Fibroblast of lung (primary cell): ENCODE data around the gene FOXA3. TPM values are rescaled to one million over a fixed set of nuclear protein-coding genes. Genes with fewer than 3 reads are reported as not detected.

Source experiments
- DNase-seq, 2 donors: peaks; one replicate each; pipeline versions ENCODE4 v3.0.0 to v3.0.0-alpha.2; 2010; ENCODE audit warnings: low read depth in 2 of 2
- H2AFZ ChIP-seq: 2 replicates; pipeline ENCODE4 v1.5.1; 2012; ENCODE audit warnings: low read length, control low read depth, inconsistent platforms
- H3K27ac ChIP-seq: 2 replicates; pipeline ENCODE4 v1.5.1; 2011; ENCODE audit warnings: low read length, control low read depth; ENCODE audit not compliant: insufficient read depth
- H3K27me3 ChIP-seq: 2 replicates; pipeline ENCODE4 v1.5.1; 2011; ENCODE audit warnings: mild to moderate bottlenecking, low read length; ENCODE audit not compliant: control insufficient read depth, insufficient read depth
- H3K36me3 ChIP-seq: 2 replicates; pipeline ENCODE4 v1.5.1; 2011; ENCODE audit warnings: low read length; ENCODE audit not compliant: control insufficient read depth, insufficient read depth
- H3K4me1 ChIP-seq: 2 replicates; pipeline ENCODE4 v1.5.1; 2011; ENCODE audit warnings: low read length; ENCODE audit not compliant: control insufficient read depth, insufficient read depth; ENCODE audit errors: extremely low read depth
- H3K4me2 ChIP-seq: 2 replicates; pipeline ENCODE4 v1.5.1; 2011; ENCODE audit warnings: low read length, control low read depth; ENCODE audit not compliant: insufficient read depth; ENCODE audit errors: extremely low read depth
- H3K4me3 ChIP-seq, 4 experiments: fragments of 200-600 bp in 1 of 4; sonication (generic) in 1 of 4; replicated peaks in 1 of 4; 2 replicates each; pipeline ENCODE4 v1.5.1; 2011 to 2016; ENCODE audit warnings: low read length in 4 of 4, low read depth in 3 of 4, mild to moderate bottlenecking in 3 of 4, control low read depth in 2 of 4, inconsistent platforms in 1 of 4, mixed read lengths in 1 of 4; ENCODE audit not compliant: insufficient read depth in 1 of 4; ENCODE audit errors: control extremely low read depth in 1 of 4
- H3K79me2 ChIP-seq: 2 replicates; pipeline ENCODE4 v1.5.1; 2012; ENCODE audit warnings: mild to moderate bottlenecking, low read length, inconsistent platforms; ENCODE audit not compliant: control insufficient read depth, insufficient read depth
- H3K9ac ChIP-seq: 2 replicates; pipeline ENCODE4 v1.5.1; 2011; ENCODE audit warnings: mild to moderate bottlenecking, low read length, control low read depth; ENCODE audit not compliant: insufficient read depth
- H3K9me3 ChIP-seq: 2 replicates; pipeline ENCODE4 v1.5.1; 2012; ENCODE audit warnings: low read depth, low read length; ENCODE audit not compliant: control insufficient read depth, insufficient read depth
- H4K20me1 ChIP-seq: 2 replicates; pipeline ENCODE4 v1.5.1; 2011; ENCODE audit warnings: low read length; ENCODE audit not compliant: control insufficient read depth, insufficient read depth; ENCODE audit errors: extremely low read depth
- EZH2 ChIP-seq: IDR thresholded peaks from 2 replicates; pipeline ENCODE4 v1.5.1; 2012; ENCODE audit warnings: low read length, control low read depth, mild to moderate bottlenecking; ENCODE audit errors: missing control alignments
- polyA plus RNA-seq, 2 donors: library from polyadenylated mRNA; depleted of rRNA in 1 of 2; stranded (reverse) in 1 of 2; unstranded in 1 of 2; fragments of >200 nt; gene quantifications; 2 replicates each; pipeline ENCODE4 v1.2.1, GENCODE V29; 2011 to 2012; ENCODE audit warnings: missing spikeins in 1 of 2
- total RNA-seq: library from RNA; depleted of rRNA; stranded (reverse); fragments of >200 nt; gene quantifications from 2 replicates; pipeline ENCODE4 v1.2.1, GENCODE V29; 2014
- TF ChIP-seq, protein P1 (sequence below), 2 donors: IDR thresholded peaks in 1 of 2; conservative IDR thresholded peaks in 1 of 2; 1 replicate in 1 of 2; 2 replicates in 1 of 2; pipeline ENCODE4 v1.5.1; 2011 to 2012; ENCODE audit warnings: low read length in 2 of 2, control low read depth in 1 of 2, inconsistent platforms in 1 of 2, low read depth in 1 of 2, mild to moderate bottlenecking in 1 of 2

FOXA3 gene
- total and polyA plus RNA-seq, 2 donors (not counting 1 experiment from before 2014, with no cell fraction given), result not detected

DNA sequence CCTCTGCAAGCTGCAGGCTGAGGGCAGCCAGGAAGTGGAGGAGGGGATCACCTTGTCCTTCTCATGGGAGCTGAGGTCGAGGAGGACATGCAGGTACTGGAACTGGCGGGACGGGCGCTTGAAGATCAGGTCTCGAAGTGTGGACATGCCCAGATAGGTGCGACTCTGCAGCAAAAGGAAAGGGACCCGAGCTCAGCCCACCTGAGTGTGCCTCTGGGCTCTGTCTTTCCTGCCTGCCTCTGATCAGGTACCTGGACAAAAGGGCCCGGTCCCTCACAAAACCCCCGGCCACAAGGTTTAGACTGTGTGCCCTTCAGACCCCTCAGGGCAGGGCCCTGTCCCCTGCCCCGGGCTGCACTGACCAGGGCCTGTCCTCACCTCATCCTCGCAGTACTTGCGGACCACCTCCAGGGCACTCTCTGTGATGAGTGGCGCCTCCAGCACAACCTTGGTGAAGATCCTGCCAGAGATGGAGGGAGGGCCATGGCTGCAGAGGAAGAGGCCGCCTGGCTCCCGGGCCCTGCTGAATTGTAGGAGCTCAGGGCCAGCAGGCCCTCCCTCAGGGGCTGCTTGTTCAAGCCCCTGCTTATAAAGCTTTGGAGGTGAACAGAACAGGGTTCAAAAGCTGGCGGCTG, 36.5 kb upstream of the FOXA3 start:
- H3K27ac ChIP-seq, result no peak overlapping the region
- no peaks in the 10 kb centered on the region for H4K20me1 ChIP-seq
- no peak overlapping the region for H3K9ac ChIP-seq
- H3K4me1 ChIP-seq, result no peaks in the 10 kb centered on the region
- H2AFZ ChIP-seq, result no peak overlapping the region
- no peaks in the 10 kb centered on the region for H3K27me3 ChIP-seq
- no peaks in the 10 kb centered on the region for H3K79me2 ChIP-seq
- H3K4me2 ChIP-seq, result no peak overlapping the region
- DNase-seq, result no peak
- no peak overlapping the region for H3K4me3 ChIP-seq
- H3K36me3 ChIP-seq, result peaks cover 43% of the 10 kb centered on the region
- TF ChIP-seq, protein P1, sequence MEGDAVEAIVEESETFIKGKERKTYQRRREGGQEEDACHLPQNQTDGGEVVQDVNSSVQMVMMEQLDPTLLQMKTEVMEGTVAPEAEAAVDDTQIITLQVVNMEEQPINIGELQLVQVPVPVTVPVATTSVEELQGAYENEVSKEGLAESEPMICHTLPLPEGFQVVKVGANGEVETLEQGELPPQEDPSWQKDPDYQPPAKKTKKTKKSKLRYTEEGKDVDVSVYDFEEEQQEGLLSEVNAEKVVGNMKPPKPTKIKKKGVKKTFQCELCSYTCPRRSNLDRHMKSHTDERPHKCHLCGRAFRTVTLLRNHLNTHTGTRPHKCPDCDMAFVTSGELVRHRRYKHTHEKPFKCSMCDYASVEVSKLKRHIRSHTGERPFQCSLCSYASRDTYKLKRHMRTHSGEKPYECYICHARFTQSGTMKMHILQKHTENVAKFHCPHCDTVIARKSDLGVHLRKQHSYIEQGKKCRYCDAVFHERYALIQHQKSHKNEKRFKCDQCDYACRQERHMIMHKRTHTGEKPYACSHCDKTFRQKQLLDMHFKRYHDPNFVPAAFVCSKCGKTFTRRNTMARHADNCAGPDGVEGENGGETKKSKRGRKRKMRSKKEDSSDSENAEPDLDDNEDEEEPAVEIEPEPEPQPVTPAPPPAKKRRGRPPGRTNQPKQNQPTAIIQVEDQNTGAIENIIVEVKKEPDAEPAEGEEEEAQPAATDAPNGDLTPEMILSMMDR (conservative IDR thresholded peaks at IDR 0.05 in 1 of 2, IDR thresholded peaks at IDR 0.05 in 1 of 2; ENCODE audit: low read depth in 1 of 2, low read length in 2 of 2), result no peak
- no peak for TF ChIP-seq EZH2
- no peaks in the 10 kb centered on the region for H3K9me3 ChIP-seq

DNA sequence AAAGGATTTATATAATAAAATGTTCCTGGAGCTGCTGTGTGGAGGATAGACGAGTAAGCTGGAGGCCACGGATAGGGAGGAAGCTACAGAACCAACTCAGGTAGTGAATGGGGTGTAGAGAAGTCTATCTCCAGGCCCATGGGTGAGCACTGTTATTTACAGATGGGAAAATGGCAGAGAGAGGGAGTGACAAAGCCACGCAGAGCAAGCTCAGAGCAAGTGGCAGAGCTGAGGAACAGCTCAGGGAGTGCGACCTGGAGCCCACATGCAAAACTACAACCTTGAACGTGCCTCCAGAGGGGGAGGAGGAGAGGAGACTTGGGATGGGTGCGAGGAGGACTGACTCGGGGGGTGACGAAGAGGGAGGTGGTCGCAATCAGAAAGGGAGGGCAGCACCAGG, 35.6 kb upstream of the FOXA3 start:
- H3K27ac ChIP-seq, result no peak overlapping the region
- no peaks in the 10 kb centered on the region for H4K20me1 ChIP-seq
- H3K4me2 ChIP-seq, result no peak overlapping the region
- H3K79me2 ChIP-seq, result no peaks in the 10 kb centered on the region
- no peaks in the 10 kb centered on the region for H3K9me3 ChIP-seq
- no peak overlapping the region for H2AFZ ChIP-seq
- DNase-seq, result no peak
- no peak overlapping the region for H3K4me3 ChIP-seq
- TF ChIP-seq EZH2, result no peak
- TF ChIP-seq, protein P1 (conservative IDR thresholded peaks at IDR 0.05 in 1 of 2, IDR thresholded peaks at IDR 0.05 in 1 of 2; ENCODE audit: low read depth in 1 of 2, low read length in 2 of 2), result no peak
- no peak overlapping the region for H3K9ac ChIP-seq
- H3K27me3 ChIP-seq, result no peaks in the 10 kb centered on the region
- H3K4me1 ChIP-seq, result no peaks in the 10 kb centered on the region
- H3K36me3 ChIP-seq, result peaks cover 36% of the 10 kb centered on the region

DNA sequence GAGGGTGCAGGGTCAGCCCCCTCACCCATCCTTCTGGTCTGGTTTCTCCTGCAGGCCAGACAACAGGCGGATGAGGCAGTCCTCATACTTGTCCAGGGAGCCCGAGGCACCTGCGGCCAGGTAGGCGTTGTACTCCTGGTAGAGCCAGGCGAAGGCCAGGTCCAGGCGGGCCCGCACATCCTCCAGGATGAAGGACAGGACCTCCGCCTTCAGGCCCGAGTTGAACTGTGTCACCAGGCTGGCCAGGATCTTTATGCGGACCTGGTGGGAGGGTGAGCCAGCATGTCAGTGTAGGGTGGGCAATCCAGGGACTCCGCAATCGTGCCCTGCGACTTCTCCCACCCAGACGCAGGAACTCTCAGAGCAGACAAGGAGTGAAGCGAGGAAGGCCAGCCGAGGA, 35.2 kb upstream of the FOXA3 start:
- H3K36me3 ChIP-seq, result peaks cover 36% of the 10 kb centered on the region

More for the DNA sequence above, 35.2 kb upstream of the FOXA3 start:
- Histone ChIP-seq H3K4me1 (no peaks in the 10 kb centered on the region), H3K4me2 (no peak overlapping the region), H3K4me3 (no peak overlapping the region), H3K9ac (no peak overlapping the region), H2AFZ (no peak overlapping the region), H4K20me1 (no peaks in the 10 kb centered on the region), H3K9me3 (no peaks in the 10 kb centered on the region), H3K79me2 (no peaks in the 10 kb centered on the region), H3K27ac (no peak overlapping the region), H3K27me3 (no peaks in the 10 kb centered on the region)
- TF ChIP-seq, protein P1 (conservative IDR thresholded peaks at IDR 0.05 in 1 of 2, IDR thresholded peaks at IDR 0.05 in 1 of 2; ENCODE audit: low read depth in 1 of 2, low read length in 2 of 2), result no peak
- TF ChIP-seq EZH2, result no peak
- no peak for DNase-seq
